ENCODE measurements around the gene USP12.
"Not testable (repeated sequence)": the region's sequence is repeated elsewhere in the genome, so short reads cannot be mapped to it uniquely, and the experiment has no call there.

The USP12 gene

DNA sequence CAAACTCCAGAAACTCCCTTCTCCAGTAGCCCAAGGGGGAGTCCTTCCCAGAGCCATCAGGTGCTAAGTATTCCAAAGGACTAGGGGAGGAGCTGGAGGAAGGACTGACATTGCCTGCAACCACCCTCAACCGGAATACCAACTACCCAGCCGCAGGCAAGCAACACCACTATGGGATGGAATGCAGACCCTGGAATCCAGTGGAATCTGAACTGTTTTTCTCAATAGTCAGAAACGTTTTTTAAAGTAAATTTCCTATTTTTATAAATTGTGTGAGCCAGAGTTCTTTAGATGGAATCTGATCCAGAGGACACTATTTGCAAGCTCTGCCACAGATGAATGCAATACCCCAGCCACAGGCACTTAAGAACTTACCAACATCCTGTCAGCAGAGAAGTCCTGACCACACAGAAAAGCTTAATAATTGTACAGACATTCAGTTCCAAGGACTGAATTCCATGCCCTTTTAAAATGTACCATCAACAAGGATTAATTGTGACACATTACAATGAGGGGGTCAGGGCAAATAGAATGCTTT is 92.1 kb downstream of the USP12 start:
- no peak for DNase-seq (ENCODE audit: low read depth in 2 of 2)

DNA sequence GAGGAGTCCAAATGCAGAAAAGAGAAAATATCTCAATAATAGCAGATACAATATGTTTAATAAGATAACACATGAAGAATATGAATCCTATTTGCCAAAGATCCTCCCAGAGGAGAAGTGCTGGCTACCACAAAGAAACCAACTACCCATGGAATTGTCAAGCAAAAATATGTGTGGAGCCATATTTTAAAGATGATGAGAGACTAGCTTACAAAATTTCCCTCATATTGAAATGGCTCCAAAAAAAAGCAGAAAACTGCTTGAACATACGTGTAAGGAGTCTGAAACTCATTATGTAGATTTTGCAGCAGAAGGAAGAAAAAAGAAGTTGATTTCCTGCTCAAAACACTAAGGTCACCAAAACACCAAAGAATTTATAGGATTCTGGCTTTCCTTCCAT is 94.2 kb downstream of the USP12 start:
- no peak for DNase-seq (ENCODE audit: low read depth in 2 of 2)

DNA sequence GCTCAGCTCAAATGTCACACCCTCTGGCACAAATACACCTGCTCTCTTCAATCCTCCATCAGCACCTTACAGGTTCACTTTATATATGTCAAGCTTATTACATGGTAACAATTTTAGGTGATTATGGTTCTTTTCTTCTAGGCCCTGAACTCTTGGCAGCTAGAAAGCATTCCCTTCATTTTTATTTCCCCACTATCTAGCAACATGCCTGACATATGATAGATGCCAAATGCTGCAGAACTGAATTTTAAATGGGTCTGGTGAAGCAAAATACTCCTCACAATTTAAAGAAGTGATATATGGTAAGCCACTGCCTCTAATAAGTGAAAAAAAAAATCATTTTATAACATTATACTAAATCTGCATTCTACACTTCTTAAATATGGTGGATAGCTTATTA is 95.2 kb downstream of the USP12 start:
- no peak for DNase-seq (ENCODE audit: low read depth in 2 of 2)

DNA sequence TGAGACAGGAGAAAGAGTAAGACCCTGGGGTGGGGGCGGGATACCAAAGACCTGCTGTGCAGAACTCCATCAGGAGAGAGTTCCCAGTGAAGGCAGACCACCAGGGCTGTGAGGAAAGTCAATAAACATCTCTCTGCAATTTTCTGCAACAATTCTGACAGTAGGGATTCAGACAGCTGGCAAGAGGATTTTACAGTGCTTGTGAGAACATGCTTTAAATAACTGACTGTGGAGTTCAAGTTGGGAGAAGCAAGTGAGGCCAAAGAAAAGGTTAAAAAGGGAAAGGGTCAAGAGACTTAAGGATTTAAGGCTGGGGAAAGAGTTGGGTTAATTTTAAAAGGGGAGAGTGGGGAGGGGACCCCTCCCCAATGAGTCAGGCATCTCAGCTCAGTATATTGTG is 98.4 kb downstream of the USP12 start:
- DNase-seq (ENCODE audit: low read depth in 2 of 2) = no peak

DNA sequence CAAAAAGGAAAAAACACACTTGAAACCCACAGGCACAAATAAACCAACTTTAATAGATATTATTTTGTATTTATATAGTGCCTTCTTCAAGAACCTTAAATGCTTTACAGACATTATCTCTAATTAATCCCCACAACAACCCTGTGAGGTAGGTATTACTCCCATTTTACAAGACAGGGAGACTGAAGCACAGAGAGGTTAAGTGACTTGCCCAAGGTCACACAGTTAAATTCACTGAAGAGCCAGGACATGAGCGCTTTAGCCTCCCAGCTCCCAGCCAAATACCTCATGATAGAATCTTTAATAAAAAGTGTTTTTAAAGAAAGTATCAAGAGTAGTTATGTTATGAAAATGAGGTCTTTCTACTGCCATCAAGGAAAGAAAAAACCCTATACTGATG is 105.5 kb downstream of the USP12 start:
- DNase-seq (ENCODE audit: low read depth in 2 of 2) = not testable (repeated sequence)

DNA sequence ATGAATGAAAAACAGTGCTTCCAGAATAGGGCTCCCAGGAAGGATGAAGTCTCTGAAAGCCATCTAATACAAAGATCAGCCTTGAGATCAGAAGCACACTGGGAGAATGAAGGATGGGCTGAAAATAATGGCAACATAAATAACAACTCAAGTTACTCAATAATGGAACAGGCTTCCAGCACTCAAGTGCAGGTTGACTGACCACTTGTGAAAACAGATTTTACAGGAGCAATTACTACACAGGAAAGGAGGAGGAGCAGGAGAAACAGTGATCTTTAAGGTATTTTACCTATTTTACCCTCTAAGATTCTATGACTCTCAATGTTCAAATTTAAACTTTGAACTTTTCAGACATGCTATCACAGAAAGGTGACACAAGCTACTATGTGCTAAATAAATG is 106.0 kb downstream of the USP12 start:
- no peak for DNase-seq (ENCODE audit: low read depth in 2 of 2)

DNA sequence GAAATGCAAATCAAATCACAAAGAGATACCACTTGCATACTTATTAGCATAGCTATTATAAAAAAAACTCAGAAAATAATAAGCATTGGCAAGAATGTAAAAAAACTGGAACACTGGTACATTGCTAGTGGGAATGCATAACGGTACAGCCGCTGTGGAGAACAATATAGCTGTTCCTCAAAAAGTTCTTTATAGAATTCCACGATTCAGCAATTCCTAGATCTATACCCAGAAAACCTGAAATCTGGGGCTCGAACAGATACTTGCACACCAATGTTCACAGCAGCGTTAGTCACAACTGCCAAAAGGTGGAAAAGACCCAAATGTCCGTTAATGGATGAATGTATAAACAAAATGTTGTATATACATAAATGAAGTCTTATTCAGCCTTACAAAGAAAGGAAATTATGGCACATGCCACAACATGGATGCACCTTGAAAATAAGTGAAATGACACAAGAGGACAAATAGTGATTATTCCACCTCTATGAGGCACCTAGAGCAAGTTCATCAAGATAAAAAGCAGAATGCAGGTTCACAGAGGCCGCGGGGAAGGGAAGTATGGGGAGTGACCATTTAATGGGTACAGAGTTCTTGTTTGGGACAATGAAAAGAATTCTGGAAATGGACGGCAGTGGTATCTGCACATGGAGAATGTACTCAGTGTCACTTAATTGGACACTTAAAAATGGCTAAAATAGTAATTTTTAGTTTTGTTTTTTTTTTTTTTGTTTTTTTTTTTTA is 107.2 kb downstream of the USP12 start:
- no peak for DNase-seq (ENCODE audit: low read depth in 2 of 2)

DNA sequence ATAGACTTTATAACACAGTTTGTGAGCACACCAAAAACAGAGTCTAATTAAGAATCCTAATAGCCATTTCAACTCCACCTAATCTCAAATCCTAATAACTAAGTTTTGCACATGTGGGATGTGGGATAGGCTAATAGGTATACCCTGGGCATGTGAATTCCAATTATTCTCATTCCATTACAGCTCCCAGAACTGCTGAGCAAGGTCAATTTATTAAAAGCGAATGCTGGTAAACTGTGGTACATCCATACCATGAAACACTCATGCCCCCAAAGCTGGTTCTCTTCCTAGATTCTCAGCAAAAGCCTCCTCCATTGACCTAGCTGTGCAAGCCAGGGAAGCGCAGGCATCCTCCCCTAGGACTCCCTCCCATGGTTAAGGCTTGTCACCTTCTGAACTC is 113.8 kb downstream of the USP12 start:
- DNase-seq (ENCODE audit: low read depth in 2 of 2) = no peak

DNA sequence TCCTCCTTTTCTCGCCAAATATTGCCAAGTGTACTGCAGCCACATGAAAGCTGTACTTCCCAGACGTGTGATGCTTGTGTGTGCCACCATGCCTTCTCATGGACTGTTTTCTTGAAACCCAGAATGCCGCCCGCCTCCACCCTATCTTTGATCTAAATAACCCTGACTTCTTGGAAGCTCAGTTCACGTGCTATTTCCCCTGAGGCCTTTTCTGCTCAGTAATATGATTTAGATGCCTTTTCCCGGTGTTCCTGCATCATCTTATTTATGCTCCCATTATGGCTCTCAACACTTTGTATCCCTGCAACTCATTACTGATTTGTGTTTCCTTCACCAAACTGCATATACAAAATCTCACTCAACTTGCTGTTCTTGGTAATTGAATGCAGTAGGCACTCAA is 116.1 kb downstream of the USP12 start:
- DNase-seq (ENCODE audit: low read depth in 2 of 2) = no peak

DNA sequence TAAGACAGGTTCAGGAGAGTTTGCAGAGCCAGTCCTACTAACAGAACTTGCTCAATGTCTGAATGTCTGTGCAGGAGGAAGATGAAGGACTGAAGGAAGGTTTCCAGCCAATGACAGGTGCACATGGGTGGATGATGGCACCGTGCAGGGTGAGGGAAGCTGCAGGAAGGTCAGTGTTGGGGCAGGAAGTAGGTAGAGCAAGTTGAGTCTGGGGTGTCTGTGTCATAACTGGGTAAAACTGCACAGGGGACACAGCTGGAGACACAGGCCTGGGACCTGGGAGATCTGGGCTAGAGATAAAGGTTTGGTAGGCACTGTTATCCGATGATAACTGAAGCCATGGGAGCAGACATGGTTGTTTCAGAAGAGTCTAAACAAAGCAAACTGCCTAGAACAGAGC is 116.9 kb downstream of the USP12 start:
- DNase-seq (ENCODE audit: low read depth in 2 of 2) = no peak

DNA sequence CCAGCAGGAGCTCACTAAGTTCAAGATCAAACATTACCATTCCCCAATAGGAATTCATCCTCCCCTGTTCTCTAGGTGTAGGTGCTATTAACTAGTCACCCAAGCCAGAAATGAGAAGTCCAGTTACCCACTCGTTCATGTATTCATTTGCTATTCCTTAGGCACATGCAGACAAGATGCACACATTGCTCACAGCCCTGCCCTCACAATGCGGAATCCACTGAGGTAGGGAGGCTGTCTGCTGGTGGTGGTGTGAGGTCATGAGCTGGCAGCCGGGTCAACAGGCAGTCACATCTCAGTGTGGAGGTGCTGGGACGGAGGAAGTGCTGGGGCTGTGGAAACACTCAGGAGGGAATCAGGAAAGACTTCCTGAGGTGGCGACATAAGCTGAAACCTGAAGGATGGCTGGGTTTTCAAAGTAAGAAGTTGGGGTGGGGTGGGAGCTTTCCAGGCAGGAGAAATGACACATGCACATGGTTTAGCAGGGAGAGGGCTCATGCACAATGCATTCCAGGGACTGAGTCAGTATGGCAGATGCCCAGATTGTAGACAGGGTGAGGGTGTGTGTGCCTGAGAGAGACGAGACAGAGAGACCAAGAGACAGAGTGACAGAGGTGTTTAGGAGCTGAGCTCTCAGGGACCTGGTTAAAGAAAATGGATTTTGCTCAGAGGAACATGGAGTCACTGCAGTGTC is 117.6 kb downstream of the USP12 start:
- DNase-seq (ENCODE audit: low read depth in 2 of 2) = no peak

DNA sequence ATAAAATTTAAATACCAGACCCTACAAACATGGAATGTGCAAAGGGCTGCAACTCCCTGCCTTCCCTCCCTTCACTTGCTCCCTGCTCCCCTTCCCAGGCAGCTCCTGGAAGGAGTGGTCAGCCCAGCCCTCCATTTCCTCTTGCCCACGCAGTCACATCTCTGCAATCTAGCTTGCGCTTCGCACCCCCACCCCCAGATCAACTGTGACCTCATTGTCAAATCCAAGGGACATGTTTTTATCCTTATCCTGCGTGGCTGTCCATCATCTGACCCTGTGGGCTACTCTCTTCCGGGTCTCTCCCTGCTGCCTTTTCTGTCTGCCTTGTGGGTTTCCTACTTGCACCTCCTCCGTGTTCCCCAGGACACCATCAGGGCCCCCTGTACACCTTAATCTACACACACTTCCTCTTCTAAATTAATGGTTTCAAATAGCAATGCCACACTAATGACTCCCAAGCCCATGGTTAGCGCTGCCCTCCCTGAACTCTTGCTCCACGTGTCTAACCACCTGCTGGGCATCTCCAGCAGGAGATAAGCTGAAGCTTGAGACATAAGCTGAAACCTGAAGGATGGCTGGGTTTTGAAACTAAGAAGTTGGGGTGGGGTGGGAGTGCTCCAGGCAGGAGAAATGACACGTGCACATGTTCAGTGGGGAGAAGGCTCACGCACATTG is 118.3 kb downstream of the USP12 start:
- no peak for DNase-seq (ENCODE audit: low read depth in 2 of 2)

DNA sequence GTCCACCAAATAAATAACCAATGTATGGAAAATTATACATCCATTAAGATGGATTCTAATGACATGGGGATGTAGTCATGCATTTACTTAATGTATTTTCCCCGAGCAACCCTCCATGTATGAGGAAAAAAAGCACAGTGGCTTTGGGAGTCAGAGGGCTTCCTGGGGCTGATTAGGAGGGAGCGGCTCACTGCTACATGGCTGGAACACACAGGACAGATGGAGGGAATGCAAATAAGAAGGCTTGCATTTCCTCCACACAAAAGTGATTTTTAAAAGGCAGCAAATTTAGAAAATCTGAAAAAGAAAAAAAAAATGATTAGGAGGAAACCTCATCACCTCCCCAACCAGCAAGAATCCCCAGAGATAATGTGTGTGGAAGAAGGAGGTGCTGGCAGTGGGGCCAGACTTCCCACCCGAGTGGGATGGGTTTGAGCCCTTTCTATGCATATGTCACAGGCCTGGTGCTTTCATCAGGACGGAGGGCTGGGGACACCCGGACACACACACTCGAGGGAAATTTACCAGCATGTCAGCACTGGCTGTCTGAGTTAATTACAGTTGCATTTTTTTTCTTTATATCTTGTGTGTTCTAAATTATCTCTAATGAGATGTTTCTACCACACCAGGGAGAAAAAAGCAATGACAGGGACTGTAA is 118.9 kb downstream of the USP12 start:
- no peak for DNase-seq (ENCODE audit: low read depth in 2 of 2)

DNA sequence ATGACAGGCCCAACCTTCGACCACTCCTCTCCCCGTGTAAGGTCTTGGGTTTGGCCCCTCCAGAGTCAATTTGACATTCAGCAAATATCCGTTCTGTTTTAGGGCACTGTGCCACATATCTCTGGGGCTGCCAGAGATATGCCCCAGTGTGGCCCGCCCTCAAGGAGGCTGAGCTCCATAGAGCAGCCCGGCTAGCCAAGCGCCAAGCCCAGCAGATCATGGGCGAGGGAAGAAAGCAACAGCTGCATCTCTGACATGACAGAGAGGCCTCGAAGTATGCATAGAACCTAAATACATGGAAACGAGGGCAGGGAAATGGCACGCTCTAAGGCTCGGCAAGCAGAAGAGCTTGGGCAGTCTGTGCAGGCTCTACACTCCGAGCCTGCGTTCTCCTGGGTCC is 124.5 kb downstream of the USP12 start:
- no peak for DNase-seq (ENCODE audit: low read depth in 2 of 2)

DNA sequence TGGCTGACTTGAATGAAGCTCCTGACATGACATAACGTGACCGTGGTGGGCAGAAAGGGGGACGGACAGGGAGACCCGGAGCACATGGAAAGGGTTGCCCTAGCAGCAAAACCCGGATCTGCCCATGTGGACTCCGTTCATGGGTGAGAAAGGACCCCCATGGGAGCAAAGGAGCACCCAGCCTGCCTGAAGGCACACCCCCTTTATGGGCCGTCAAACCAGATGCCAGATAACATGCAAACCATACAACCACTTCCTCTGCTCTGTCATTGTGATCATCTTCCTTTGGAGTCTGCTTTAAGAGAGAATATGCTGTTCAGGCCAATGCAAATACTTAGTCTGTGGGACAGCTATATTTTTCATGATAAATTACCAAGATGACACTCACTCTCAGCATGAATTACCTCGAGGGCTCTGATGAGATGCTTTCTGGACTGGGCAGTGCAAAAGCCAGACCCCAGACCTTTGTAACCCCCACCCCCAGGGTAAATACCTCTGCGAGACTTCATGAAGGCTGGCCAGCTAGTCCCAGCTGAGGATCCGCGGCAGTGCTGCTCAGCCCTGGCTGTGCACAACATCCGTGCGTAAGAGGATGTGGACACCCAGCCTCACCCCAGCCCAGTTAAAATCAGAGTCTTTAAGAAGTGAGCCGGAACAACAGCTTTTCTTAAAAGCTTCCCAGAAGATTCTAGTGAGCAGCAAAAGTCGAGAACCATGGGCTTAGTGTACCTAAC is 126.6 kb downstream of the USP12 start:
- no peak for DNase-seq (ENCODE audit: low read depth in 2 of 2)

DNA sequence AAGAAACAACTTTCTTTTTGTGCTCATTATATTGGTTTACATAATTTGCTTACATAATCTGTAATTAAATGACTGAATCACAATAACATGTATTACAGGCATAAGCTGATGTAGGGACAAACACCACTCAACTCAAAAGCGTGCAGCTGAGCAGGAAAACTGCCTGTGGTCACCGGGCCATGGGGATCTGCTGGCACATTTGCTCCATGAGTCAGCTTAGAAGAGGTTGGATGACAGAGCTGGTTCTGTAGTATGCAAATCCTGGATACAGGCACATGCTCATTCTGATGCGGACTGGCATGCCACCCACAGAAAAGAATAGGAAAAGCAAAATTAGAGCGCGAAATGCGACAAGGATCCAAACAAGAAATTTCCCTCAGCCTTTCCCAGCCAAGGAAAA is 128.6 kb downstream of the USP12 start:
- DNase-seq (ENCODE audit: low read depth in 2 of 2) = no peak

DNA sequence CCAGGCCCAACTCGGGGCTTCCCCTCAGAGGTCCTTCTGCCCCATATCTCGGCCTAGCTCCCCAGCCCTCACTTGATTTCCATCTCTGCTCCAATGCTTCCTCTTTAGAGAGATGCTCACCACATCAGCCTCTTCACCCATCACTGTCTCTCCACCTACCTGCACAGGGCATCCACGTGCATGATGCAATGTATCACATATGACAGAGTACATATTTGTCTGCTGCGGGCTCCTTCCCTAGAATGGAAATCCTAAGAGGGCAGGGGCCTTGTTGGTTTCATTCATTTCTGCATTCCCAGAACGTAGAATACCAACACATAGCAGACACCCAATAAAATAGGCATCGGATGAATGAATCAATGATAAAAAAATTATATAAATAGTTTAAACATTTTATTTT is 130.3 kb downstream of the USP12 start:
- no peak for DNase-seq (ENCODE audit: low read depth in 2 of 2)

DNA sequence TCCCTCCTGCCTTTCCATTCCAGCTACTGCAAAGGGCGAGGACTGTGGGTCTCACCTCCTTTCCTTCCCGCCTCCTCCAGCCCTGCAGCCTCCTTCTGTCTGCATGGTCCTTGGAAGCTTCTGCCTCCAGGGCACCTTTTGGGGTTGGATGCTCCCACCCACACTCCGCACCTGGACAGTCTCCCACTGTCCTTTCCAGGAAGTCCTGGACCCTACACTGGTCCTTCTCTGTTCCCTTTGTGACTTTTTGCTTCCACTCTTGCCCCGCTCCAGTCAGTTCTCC is 130.8 kb downstream of the USP12 start:
- DNase-seq (ENCODE audit: low read depth in 2 of 2) = no peak

DNA sequence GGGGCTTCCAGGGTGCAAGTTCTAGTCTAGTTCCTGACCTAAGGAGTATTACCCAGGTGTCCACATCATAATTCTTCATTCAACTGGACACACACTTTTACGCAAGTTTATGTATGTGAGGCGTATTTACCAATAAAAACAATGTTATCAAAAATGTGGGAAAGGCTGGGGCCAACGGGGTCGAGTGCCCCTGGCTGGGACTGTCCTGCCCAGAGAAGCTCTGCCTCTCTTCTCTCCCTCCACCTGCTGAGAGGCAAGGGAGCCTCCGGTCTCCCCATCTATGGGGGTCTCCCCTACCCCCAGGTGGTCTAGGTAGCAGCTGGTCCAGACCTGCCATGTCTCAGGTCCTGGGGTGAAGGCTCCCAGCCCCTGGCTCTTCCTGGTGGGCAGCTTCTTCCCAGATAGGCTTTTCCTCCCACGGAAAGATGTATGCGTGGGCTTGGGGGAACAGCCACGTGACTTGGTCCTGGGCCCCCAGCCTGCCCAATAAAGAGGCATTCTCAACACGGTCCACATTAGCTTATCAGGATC is 132.4 kb downstream of the USP12 start:
- no peak for DNase-seq (ENCODE audit: low read depth in 2 of 2)

DNA sequence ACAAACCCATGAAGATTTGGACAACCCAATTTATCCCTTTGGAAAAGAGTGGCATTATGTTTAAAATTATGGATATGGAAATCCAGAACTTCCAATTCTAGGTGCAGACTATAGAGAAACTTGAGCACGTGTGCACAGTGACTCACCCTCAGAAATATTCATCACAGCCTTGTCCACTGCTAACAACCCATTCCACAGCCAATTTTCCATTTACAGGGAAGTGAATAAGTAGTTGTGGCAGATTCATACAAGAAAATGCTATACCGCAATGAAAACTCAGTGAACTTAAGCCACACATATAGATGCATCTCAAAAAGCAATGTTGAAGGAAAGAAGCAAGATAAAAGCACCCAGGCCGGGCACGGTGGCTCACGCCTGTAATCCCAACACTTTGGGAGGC is 133.3 kb downstream of the USP12 start:
- no peak for DNase-seq (ENCODE audit: low read depth in 2 of 2)

DNA sequence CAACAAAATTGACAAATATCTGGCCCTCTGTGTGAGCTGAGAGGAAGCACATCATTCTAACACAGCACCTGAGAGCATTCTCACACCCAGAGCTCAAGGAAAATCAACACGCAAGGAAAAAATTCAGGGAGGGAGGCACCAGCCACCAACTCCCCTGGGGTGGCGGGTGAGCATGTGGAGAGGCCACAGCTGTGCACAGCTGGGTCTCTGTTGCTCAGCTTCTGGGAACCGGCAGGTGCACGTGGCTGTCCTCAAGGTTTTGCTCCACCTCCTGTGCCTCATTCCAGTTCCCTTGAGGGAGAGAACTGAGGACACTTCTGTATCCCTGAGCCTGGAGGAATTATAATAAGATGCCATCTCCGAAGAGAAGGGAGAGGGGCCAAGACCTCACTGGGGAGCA is 134.0 kb downstream of the USP12 start:
- DNase-seq (ENCODE audit: low read depth in 2 of 2) = no peak

DNA sequence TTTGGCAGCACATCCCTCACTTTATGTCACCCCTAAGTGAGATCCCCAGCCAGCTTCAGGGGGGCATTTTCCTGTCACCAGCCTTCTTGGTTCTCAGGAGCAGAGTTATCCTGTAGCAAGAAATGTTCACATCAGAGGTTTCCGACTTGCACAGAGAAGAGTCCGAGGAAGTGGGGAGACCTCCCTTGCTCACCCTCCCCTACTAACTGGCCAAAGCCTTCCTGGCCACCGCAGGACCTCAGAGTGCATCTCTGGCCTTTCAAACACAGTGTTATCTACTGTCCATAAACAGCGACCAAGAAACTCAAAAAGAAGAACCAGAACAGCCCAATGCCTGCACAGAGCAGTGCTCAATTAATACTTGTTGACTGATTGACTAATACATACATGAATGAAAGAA is 134.4 kb downstream of the USP12 start:
- DNase-seq (ENCODE audit: low read depth in 2 of 2) = no peak

All from stimulated activated CD8-positive, alpha-beta memory T cell treated with anti-CD3 and anti-CD28 coated beads, Interleukin-15, amount 100 ng/mL, for 48 hours (primary cell).